GM21619 (cell line): ENCODE data around the gene OR51G2.
"Not testable (repeated sequence)": the region's sequence is repeated elsewhere in the genome, so short reads cannot be mapped to it uniquely, and the experiment has no call there.

Source experiments
- ATAC-seq: cut with Tn5 transposase; IDR thresholded peaks from one replicate; pipeline ENCODE4 v1.9.1; 2021; ENCODE audit not compliant: unreplicated experiment

Gene OR51G2, protein sequence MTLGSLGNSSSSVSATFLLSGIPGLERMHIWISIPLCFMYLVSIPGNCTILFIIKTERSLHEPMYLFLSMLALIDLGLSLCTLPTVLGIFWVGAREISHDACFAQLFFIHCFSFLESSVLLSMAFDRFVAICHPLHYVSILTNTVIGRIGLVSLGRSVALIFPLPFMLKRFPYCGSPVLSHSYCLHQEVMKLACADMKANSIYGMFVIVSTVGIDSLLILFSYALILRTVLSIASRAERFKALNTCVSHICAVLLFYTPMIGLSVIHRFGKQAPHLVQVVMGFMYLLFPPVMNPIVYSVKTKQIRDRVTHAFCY

GRCh38 chr11:4919250-4919649 is at the start of gene OR51G2:
TSS of gene OR51G2 (minus strand) at chr11:4919350. CDS start at chr11:4915663, 3,687 bp downstream.
- ATAC-seq, result no peak

- ATAC-seq, result no peak
Measured at GRCh38 chr11:4962816-4963215, 43.7 kb upstream of the OR51G2 start.

DNA sequence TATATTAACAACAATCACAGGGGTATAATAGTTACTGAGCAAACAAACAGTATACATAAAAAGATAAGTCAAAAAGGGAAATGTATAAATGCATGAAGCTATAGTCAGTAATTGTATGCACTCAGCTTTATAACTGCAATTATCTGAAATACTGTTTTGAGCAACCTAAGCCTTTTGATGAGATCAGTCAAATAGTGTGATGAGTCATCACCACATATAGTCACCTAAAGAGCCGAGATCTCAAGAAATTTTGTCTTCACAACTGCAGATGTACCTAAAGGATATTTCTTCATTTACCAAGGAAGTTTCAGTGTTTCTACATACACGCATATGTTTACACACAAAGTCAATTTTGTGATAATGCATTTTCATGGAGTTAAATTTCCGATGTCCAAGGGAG is 41.7 kb upstream of the OR51G2 start:
- ATAC-seq, result no peak

GRCh38 chr11:4957396-4957795 is 38.2 kb upstream of the OR51G2 start:
- ATAC-seq, result no peak

GRCh38 chr11:4955613-4956012 is 36.5 kb upstream of the OR51G2 start, which contains the start of gene OR51A2:
TSS of gene OR51A2 (minus strand) at chr11:4955713. CDS start at chr11:4955713, 0 bp downstream.
- not testable (repeated sequence) for ATAC-seq

GRCh38 chr11:4947505-4947904 is 28.4 kb upstream of the OR51G2 start, which contains the start of gene OR51A4:
TSS of gene OR51A4 (minus strand) at chr11:4947605. CDS start at chr11:4947100, 505 bp downstream.
- no peak for ATAC-seq

DNA sequence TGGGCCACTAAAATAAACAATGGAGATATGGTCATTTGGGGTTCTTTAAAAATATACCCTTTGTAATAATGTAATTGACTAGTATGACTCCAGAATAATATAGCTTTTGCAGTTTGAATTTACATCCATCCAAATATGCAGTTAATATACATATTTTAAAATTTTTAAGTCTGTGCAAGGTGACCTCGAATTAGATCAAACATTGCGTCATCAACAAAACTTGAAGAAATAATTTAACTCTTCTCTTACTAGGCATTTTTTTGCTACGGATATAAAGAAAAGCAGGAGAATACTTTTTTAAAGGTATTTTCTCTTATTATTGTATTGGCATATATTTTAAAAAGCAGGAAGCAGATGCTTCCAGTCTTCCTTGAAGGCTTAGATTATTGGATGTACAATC is 17.6 kb upstream of the OR51G2 start:
- no peak for ATAC-seq

- no peak for ATAC-seq
Measured at GRCh38 chr11:4932751-4933150, 13.6 kb upstream of the OR51G2 start.

- no peak for ATAC-seq
Measured at GRCh38 chr11:4926608-4927007, 7.5 kb upstream of the OR51G2 start.

DNA sequence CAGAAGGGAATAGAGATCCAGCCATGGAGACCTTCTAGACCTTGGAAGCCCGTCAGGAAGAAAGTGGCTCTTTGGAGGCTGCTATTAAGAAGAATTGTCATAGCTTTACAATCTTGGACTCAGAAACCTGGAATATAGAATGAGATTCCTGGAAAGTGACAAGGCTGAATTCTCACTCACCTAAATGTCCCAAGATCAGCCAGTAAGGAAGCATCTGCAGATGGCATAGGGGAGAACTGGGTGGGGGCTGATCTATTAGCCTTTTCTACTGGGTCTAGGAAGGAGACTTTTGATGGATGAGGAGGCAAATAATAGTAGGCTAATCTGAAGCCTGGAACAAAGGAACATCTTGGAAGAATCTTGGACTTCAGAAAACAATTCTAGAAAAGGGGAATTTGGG is 5.1 kb upstream of the OR51G2 start, which contains the start of gene OR51G1:
OR51G1 (minus strand) TSS at position 101 of the 400 bp plus-strand sequence; CDS start at position 101, 0 bp downstream.
- ATAC-seq, result no peak

DNA sequence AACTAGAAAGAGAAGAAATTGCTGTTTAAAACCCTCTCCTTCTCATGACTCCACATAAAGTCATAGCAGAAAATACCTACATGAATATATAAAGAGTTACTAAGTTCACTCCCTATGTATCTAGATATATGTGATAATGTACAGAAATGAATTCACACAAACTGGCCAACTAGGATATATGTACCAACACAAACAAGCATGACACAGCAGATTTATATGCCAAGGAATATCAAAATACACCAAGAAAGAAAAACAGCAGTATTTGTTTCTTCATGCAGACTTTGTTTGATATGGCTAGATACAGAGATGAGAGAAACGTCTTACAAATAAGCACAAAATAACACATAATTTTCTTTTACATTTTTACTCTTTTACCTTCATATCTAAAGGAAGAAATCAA is 3.2 kb upstream of the OR51G2 start:
- no peak for ATAC-seq

GRCh38 chr11:4921796-4922195 is 2.6 kb upstream of the OR51G2 start:
- no peak for ATAC-seq

GRCh38 chr11:4916581-4916980 is 2.6 kb downstream of the OR51G2 start:
- ATAC-seq, result no peak

DNA sequence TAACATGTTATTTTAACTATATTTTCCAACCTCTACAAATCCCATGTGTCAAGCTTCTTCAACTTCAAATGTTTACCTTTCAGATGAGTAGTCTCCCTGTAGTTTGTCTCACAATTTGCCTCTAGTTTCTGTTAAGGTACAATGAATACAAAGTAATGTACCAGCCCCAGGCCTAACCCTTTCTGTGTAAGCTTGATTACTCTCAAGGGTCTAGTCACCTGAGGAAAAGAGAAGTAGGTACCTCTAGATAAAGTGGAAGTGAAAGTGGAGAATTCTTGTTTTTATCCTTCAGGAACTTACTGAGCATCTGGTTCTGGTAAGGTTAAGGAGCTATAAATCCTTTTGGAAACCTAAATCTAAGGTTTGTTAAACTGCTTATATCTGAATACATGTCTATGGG is 15.7 kb downstream of the OR51G2 start, which contains the start of gene OR51A7:
OR51A7 (plus strand) TSS at position 300 of the 400 bp plus-strand sequence. CDS start 3,587 bp downstream, outside the sequence.
- no peak for ATAC-seq

GRCh38 chr11:4891996-4892640 is 27.0 kb downstream of the OR51G2 start:
- ATAC-seq, result no peak

DNA sequence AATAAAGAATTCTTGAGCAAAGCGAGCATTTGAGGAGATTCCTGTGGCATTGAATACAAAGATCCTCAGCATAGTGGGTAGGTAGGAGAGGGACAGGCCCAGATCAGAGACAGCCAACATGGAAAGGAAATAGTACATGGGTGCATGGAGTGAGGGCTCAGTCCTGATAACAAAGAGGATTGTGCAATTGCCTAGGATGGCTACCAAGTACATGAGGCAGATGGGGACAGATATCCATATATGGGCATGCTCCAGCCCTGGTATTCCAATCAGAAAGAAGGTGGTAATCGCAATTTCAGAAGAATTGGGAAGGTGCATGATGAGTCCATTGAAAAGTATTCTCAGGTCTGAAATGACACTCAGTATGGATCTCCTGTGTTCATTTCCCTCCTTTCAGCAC is 28.9 kb downstream of the OR51G2 start:
- no peak for ATAC-seq

DNA sequence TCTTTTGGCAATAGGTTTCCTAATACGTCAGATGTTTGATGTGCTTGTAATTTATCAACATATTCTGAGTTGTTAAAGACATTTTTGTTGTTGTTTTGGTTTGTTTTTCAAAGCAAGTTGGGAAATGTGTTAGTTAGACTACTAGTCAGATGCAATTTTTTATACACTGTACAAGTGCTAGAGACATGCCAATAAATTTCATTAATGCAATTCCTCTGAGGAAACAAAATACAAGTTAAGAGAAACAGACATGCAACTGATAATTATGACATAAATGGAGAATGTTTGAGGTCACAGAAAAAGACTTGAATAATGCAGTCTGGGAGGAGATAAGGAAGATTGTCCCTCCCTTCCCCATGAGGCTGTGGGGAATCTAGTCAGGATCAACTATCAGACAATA is 31.6 kb downstream of the OR51G2 start:
- ATAC-seq, result no peak

- ATAC-seq, result no peak
Measured at GRCh38 chr11:4886186-4886585, 33.0 kb downstream of the OR51G2 start.

DNA sequence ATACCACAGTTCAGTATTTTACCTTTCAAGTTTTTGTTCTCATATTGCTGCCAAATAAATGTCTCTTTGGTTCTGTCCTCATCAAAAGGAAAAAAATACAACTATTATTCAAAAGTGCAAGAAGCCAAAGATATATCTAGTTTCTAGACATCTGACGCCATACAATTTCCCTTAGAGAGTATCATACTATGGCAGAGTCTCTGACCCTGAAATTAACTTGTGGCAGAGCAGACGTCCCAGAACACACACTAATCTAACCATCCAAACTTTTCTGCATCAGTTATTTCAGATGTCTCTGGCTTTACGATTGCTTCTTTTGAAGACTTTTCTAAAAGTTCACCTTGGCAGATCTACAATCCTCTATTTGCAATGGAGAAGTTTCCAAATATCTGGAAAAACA is 34.8 kb downstream of the OR51G2 start:
- ATAC-seq, result no peak

DNA sequence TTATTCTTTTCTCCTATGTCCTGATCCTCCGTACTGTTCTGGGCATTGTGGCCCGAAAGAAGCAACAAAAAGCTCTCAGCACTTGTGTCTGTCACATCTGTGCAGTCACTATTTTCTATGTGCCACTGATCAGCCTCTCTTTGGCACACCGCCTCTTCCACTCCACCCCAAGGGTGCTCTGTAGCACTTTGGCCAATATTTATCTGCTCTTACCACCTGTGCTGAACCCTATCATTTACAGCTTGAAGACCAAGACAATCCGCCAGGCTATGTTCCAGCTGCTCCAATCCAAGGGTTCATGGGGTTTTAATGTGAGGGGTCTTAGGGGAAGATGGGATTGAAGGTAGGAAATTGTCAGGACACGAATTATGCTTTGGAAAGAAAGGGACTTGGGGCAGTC is 36.6 kb downstream of the OR51G2 start:
- ATAC-seq, result no peak

DNA sequence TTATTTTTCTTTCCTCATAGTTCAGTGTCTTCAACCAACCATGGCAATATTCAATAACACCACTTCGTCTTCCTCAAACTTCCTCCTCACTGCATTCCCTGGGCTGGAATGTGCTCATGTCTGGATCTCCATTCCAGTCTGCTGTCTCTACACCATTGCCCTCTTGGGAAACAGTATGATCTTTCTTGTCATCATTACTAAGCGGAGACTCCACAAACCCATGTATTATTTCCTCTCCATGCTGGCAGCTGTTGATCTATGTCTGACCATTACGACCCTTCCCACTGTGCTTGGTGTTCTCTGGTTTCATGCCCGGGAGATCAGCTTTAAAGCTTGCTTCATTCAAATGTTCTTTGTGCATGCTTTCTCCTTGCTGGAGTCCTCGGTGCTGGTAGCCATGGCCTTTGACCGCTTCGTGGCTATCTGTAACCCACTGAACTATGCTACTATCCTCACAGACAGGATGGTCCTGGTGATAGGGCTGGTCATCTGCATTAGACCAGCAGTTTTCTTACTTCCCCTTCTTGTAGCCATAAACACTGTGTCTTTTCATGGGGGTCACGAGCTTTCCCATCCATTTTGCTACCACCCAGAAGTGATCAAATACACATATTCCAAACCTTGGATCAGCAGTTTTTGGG is 37.2 kb downstream of the OR51G2 start, which contains the start of gene OR51T1:
OR51T1 (plus strand) TSS at position 41 of the 641 bp plus-strand sequence; CDS start at position 41, 0 bp downstream.
- no peak for ATAC-seq
